ENCODE measurements around the gene FBXO46.

Gene FBXO46, protein sequence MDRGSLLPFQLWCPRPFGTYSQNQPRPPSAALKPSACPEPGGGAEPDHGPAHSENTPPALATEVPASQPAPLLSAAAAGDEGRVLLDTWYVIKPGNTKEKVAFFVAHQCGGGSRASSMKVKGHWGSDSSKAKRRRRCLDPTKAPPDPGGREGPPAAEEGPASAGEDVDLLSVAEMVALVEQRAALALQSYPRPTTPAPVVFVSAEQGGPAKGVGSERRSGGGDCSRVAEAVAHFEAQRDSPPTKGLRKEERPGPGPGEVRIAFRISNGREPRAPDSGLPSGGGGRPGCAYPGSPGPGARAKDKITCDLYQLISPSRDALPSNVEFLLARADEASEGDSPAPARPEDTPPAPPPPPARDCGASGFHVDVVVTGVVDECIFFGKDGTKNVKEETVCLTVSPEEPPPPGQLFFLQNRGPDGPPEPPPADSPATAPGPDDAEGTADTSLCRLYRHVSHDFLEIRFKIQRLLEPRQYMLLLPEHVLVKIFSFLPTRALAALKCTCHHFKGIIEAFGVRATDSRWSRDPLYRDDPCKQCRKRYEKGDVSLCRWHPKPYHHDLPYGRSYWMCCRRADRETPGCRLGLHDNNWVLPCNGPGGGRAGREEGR

DNA sequence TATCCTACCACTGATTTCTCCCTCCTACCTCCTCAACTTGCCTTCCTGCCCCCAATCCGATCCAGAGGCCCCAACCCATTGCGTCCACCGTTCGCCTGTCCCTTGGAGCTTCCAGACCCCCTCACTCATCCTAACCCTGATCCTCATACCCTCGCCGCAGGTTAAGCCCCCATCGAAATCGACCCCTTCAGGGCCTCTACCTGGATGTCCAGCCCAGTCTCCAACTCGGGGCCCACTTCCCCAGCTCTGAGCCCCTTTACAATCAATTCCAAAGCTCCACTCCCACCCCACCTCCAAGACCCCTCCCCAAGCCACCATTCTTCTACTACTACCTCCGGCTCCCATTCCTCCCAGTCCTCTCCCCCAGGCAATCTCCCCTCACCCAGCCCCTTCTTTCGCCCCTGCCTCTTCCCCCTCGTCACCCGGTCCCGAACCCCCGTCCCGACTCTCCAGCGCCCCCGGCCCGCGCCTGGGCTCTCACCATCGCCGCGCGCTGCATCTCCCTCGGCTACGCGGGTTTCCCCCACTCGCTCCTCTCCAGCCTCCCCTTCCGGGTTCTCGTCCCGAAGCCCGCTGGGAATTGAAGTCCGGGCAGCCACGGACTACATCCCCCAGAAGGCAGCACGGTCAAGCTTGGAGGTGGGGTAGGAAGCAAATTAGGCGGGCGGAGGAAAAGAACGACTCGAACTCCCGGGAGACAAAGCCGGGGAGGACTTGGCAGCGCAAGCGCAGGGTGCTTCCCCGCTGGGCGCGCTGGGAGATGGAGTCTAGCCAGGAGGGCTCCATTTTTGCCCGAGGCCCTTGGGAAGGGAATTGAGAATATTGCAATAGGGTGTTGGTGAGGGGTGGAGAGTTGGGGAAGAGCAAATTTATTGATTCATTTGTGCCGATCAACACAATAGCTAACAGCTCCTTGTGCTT, at the start of gene FBXO46:
TSS of gene FBXO46 (minus strand) at position 529 of the 921 bp plus-strand sequence. CDS start 17,401 bp downstream, outside the sequence.
- DNase-seq (ENCODE audit: low read depth, low spot score): peak; percentile 90

DNA sequence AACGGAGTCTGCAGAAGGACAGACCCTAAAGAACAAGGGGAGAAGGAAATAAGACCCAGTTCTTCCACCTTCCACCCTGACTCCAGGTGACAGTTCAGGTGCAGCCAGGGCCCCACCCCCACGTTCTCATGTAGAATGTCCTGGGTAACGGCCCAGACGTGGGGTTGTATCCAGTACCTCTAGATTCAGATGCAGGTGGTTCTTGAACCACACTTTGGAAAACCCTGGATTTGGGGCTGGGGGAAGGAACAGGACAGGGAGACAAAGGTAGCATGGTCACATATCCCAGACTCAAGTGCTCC, 49.4 kb upstream of the FBXO46 start:
- DNase-seq (ENCODE audit: low read depth, low spot score): no peak

DNA sequence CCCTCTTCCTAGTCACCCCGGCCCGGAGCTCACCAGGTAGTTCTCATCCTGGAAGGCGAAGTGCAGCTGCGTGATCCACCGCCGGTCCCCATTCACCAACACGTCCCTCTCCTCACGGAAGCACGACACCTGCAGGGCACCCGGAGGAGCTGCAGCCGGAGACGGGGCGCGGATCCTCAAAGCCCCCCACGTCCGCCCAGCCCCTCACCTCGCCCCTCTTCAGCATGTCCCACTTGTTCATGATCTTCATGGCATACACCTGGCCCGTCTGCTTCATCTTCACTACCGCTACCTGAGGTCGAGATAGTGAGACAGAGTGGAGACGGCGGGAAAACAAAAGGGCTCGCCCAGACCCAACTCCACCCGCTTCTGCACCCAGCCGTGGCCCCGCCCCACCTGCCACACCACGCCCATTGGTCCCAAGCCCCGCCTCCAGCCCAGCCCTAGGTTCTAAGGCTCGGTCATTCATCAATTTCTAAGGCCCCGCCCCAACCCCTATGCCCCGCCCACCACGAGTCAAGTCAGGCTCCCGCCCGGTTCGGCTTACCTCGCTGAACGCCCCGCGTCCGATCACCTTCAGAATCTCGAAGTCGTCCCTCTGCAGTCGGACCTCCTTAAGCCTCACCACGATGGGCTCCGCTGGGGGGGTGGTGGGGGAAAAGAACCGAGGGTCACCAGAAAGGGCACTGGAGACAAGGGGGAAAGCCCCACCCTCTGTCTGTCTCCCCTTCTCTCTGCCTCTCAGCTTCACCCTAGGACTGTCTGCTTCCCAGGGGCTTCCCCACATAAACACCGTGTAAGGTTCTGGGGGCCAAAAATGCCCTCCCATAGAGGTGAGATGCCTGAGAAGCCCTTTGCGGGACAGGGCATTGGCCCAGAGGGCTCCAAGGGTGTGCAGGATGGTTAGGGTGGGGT, 48.8 kb upstream of the FBXO46 start:
- no peak for DNase-seq (ENCODE audit: low read depth, low spot score)

DNA sequence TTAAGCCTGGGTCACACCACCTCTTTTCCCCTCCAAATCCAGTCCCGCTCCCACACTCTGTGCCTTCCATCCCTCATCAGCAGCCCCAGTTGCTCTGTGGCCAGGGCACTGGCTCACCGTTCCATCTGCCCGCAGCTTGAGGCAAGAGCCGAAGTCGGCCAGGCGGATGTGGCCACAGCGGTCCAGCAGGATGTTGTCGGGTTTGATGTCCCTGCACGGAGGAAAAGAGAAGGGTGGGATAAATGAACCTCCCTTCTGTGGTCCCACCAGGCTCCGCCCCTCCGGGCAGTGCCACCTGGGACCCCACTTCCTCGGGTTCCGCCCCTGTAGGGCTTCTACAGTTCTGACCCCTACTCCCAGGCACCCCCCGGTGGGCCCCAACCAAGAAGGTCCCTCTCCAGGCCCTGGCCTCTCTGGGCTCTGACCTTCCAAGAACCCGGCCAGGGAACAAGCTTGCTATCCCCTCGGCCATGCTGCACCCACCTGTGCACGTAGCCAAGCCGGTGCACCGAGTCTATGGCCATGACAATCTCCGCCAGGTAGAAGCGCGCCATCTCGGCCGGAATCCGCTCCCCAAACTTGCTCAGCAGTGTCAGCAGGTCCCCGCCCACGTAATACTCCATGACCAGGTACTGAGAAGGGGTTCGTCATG, 47.4 kb upstream of the FBXO46 start:
- DNase-seq (ENCODE audit: low read depth, low spot score): no peak

DNA sequence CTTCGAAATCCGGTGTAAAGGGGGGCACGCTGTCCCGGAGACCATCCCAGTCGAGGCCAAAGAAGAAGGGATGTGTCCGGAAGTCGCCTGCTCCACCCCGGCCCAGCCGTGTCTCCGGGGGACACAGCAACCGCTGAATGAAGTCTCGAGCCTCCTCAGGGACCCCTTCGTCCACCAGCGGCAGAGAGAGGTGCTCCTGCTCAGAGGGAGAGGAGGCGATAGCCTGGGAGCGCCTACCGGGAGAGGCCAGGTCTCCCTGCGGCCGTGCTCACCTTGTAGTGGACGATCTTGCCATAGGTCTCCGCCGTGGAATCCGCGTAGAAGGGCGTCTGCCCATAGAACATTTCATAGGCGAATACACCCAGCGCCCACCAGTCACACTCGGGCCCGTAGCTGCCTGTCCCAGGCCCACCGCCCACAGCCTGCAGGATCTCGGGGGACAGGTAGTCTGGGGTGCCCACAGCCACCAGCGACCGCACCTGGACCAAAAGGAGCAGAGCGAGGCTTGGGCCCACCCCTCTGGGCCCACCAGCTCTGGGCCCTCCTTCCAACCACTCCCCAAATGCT, 46.8 kb upstream of the FBXO46 start:
- DNase-seq (ENCODE audit: low read depth, low spot score): no peak

DNA sequence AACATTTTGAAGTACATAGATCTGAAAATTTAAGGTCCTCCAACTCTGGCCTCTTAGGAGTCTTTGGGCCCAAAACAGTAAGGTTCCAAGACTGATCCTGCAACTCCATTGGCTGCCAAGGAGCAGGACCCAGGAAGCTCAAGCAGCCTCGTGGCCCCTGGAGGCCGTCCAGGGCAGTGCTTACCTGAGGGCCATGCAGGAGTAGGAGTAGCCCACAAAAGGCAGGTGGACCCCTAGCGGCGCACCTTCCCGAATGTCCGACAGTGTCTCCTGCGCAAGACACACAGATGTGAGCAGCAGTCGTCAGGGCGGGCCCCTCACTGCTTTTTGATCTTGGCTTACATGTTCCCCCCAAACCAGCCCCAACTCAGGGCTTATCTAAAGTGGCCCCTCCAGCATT, 44.1 kb upstream of the FBXO46 start:
- no peak for DNase-seq (ENCODE audit: low read depth, low spot score)

DNA sequence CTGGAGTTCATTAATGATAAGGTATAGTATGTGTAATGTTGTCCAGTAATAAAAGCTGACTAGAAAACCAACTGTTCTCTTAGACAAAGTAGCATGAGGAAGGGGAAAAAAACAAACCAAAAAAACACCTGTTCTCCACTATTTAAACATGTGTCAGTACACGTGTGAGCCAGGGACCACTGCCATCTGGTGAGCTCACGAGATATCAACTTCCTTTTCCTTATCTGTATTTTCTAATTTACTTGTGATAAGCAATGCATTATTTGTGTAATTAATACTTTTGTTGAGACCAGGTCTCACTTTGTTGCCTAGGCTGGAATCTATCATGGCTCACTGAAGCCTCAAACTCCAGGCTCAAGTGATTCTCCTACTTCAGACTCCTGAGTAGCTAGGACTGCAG, 42.7 kb upstream of the FBXO46 start:
- no peak for DNase-seq (ENCODE audit: low read depth, low spot score)

DNA sequence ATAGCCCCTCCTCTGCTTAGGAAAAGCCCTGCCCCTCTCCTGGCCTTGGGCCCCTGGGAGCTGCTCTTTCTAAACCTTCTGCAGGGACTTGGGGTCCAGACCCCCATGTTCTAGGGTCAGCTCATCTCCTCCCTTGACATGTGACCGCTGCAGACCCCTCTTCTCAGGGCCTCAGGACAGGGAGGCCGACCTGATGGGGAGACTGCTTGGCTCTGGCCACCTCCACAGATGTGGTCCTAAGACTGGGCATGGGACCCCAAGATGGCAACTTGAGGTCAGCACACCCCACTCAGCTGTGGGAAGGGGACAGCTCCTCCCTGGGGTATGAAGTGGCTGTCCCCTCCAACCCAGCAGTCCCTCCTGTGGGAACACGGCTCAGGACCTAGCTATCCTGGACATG, 42.2 kb upstream of the FBXO46 start:
- DNase-seq (ENCODE audit: low read depth, low spot score): no peak

DNA sequence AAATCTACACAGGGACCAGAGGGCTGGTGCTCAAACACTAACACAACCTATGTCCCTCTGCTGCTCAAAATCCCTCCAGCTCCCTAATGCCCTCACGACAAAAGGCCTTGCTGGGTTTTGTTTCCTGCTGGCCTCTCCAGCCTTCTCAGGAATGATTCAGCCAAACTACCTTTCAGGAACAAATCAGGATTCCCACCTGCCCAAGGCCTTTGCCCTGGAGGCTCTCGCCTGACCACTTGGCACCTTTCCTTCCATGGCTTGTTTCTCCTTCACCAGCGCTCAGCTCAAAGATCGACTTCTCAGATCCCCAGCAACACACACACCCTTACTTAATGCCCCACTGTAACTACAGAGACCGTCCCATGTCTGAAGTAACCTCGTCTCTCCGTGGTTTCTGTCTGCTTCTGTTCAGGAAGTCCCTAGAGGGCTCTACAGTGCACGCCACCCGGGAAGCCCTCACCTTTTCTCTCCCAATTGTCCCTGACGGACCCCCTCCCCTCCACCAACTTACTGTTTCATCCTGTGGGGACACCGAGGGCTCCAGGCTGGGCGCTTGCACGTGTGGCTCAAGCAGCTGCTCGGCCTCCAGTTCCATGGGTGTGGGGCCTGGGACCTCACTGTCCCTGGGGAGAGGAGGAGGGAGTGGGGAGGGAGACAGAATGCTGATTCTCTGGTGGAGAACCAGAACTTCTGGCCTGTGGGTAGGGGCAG, 41.6 kb upstream of the FBXO46 start:
- DNase-seq (ENCODE audit: low read depth, low spot score): no peak

DNA sequence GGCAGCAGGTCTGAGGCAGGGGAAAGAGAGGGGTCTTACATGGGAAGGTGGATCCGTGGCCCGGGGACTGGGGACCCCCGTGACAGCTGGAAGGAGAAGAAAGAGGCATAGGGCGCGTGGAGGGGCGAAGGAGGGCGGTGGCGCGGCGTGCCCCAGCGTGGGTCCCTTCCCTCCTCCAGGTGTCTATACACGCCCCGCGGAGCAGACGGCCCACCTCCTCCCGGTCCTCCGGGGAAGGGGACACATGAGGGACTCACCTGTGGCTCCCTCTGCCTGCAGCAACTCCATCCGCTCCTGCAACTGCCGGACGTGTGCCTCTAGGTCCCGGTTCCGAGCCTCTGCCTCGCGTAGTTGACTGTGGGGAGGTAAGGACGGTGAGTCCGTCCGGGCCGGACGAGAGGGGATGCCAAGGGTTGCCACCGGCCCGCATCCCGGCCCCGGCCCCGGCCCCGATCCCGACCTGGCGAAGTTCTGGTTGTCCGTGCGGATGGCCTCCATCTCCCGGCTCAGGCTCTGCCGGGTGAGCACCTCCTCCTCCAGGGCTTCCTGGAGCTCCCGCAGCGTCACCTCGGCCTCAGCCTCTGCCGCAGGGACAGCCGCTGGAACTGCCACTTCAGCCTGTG, 40.7 kb upstream of the FBXO46 start:
- DNase-seq (ENCODE audit: low read depth, low spot score): no peak

DNA sequence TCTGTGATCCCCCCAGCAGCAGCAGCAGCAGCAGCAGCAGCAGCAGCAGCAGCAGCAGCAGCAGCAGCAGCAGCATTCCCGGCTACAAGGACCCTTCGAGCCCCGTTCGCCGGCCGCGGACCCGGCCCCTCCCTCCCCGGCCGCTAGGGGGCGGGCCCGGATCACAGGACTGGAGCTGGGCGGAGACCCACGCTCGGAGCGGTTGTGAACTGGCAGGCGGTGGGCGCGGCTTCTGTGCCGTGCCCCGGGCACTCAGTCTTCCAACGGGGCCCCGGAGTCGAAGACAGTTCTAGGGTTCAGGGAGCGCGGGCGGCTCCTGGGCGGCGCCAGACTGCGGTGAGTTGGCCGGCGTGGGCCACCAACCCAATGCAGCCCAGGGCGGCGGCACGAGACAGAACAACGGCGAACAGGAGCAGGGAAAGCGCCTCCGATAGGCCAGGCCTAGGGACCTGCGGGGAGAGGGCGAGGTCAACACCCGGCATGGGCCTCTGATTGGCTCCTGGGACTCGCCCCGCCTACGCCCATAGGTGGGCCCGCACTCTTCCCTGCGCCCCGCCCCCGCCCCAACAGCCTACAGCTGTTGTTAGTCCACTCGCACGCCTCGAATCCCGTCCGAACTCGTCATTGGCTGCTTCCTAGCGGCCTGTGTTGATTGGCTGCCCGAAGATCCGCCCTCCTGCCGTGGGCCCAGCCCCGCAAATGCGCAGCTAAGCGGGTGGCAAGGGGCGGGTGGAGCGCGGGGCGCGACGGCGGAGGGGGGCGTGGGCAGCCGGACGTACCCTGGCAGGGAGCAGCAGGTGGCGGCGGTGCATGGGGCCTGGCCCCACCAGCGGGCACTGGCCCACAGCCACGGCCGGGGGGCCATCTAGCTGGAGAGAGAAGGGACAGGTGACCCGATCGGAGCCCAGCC, 39.8 kb upstream of the FBXO46 start:
- peak; percentile 95 for DNase-seq (ENCODE audit: low read depth, low spot score)

DNA sequence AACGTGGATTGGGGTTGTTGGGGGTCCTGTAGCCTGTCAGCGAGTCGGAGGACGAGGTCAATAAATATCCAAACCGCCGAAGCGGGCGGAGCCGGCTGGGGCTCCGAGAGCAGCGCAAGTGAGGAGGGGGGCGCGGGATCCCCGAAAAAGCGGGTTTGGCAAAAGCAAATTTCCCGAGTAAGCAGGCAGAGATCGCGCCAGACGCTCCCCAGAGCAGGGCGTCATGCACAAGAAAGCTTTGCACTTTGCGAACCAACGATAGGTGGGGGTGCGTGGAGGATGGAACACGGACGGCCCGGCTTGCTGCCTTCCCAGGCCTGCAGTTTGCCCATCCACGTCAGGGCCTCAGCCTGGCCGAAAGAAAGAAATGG, 39.1 kb upstream of the FBXO46 start:
- no peak for DNase-seq (ENCODE audit: low read depth, low spot score)

DNA sequence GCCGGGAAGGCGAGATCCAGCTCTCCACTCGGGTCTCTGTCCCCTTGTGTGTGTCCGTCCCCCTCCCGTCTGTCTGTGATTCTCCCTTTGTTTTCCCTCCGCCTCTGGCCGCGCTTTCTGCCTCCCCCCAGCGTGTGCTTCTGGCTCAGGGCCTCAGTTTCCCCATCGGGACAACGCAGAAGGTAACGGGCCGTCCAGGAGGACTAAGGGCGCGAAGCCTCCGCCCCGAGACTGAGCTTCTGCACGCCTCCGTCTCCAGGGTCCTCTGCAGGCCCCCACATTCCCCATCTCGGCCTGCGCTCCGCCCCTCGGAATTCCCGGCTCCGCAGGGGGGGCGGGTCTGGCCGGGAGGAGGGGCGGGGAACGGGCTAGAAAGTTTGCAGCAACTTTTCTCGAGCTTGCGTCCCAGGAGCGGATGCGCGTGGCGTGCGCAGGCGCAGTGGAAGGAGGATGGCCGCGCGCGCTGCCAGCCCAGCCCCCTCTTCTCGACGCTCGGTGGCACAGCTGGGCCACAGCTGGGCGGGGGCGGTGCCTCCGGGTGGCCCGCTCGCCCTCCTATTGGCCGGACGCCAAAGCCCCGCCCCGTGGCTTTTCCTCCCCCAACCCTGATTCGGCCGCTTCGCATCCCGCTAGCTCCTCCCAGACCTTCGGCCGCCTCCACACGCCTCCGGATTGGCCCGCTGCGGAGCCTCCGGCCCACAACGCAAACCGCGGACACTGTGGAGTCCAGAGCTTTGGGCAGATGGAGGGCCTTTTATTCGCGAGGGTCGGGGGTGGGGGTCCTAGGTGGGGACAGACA, 38.5 kb upstream of the FBXO46 start, which contains the start of gene SIX5:
TSS of gene SIX5 (minus strand) at position 269 of the 799 bp plus-strand sequence. CDS start 408 bp downstream, outside the sequence.
- peak; percentile 94 for DNase-seq (ENCODE audit: low read depth, low spot score)

DNA sequence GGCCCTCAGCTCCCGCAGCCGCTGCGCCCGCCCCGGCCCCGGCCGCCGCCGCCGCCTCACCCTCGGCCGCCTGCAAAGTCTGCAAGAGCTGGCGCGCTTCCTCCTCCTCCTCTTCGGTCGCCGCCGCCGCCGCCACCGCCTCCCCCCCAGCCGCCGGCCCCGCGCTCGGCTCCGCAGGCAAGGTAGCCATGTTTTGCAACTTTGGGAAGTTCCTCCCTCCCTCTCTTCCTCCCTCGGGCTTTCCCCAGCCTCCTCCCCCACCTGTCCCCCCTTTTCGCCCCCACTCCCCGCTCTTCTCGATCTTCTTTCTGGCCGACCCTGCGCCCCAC, 37.9 kb upstream of the FBXO46 start:
- DNase-seq (ENCODE audit: low read depth, low spot score): no peak

DNA sequence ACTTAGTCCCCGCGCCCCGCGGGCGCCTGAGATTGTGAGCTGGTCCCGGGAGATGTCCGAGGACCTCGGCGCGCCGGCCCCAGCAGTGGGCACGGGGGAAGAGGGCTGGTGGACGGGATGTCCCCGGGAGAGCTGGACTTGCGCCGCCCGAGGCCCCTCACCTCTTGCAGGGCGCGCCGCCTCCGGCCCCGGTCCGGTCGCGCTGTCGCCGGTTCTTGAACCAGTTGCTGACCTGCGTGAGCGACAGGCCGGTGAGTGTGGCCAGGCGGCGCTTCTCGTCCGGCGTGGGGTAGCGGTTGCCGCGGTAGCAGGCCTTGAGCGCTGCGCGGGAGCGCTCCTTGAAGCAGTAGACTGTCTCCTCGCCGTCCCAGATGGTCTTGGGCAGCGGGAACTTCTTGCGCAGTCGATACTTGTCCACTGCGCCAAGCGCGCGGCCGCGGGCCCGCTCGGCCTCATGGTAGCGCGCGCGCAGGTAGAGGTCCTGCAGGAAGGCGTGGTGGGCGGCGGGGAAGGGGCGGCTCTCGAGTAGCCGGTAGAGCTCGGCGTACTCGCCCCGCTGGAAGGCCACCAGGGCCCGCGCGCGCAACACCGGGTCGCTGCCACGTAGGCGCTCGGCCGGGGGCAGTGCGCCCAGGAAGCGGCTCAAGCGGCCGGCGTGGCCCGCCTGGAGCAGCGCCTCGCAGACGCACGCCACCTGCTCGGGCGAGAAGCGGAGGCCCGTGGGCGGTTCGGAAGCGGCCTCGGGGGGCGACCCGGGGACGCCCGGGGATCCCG, 37.4 kb upstream of the FBXO46 start:
- DNase-seq (ENCODE audit: low read depth, low spot score): no peak

DNA sequence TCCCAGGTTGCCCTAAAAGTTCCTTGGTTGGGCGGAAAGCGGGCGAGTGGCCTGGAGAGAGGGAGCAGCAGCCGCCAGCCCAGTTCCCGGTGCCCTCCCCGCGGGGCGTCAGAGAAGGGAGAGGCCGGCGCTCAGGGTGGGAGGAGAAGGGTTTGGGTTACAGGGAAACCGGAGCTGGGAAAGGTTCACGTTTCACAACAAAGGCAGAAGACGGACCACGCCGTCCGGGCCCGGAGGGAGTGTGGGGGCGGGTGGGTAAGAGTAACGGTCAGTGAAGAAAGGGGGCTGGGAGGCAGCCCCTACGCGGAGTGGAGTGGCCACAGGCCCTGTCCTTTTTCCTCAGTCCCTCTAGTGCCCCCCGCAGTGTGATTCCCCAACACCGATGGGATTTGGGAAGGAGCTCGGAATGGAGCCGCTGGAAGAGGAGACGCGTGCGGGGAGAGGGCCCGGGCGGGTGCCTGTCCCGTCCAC, 36.7 kb upstream of the FBXO46 start:
- no peak for DNase-seq (ENCODE audit: low read depth, low spot score)
